ENCODE measurements around the gene LRRC4C. TPM values are rescaled to one million over a fixed set of nuclear protein-coding genes. Genes with fewer than 3 reads are reported as not detected.

LRRC4C gene
- total and polyA plus RNA-seq, 10 of the 15 experiments (the other 5 are each of a cell fraction or from before 2014, with no cell fraction given) = 1.5 TPM; not detected in 9

- SMC1A ChIA-PET (ENCODE audit: uncharacterized antibody, unreplicated experiment) = interaction anchor here (0.6 kb wide), 1 partner anchor 440 kb away, joined by 3 read pairs; no protein-coding TSS in a partner anchor
- no peak overlapping the region for H3K27ac ChIP-seq (ENCODE audit: control insufficient read depth, insufficient read depth)
- no peak for TF ChIP-seq MTA2 (IDR thresholded peaks at IDR 0.05; ENCODE audit: low read depth)
- no peaks in the 10 kb centered on the region for H3K9me3 ChIP-seq (replicated peaks; ENCODE audit: control insufficient read depth, insufficient read depth, low read length)
- no peak overlapping the region for H3K4me2 ChIP-seq (ENCODE audit: control insufficient read depth, insufficient read depth)
- POLR2A ChIA-PET = no interaction called here
- no peak for DNase-seq (ENCODE audit: low read depth, low spot score)
- no peak for ATAC-seq
- H3K27me3 ChIP-seq (replicated peaks in 1 of 2; ENCODE audit: control insufficient read depth in 2 of 2, insufficient read depth in 2 of 2, low read length in 1 of 2) = no peaks in the 10 kb centered on the region
- H3K36me3 ChIP-seq (ENCODE audit: control insufficient read depth in 2 of 2, insufficient read depth in 2 of 2, low read length in 1 of 2) = no peaks in the 10 kb centered on the region
- H2AFZ ChIP-seq (ENCODE audit: control insufficient read depth, low read depth, low read length) = no peak overlapping the region
- FAIRE-seq = no peak
- in situ Hi-C loops (cut with MboI) (no loop called here), intact Hi-C loops (cut with micrococcal nuclease; ENCODE audit: unreplicated experiment) (no loop called here)
- WGBS (ENCODE audit: insufficient coverage, insufficient replicate concordance, low lambda C conversion rate, missing lambda C conversion rate) = 13% methylated on average over 1 of the region's 1 CpG
- RAD21 ChIA-PET (ENCODE audit: unreplicated experiment) = no interaction called here
- no peaks in the 10 kb centered on the region for H4K20me1 ChIP-seq (ENCODE audit: control insufficient read depth, insufficient read depth)
- no TSS peak for BruUV-seq (replicated peaks)
- no peaks in the 10 kb centered on the region for H3K79me2 ChIP-seq (ENCODE audit: control insufficient read depth, insufficient read depth, low read length)
- H3K4me1 ChIP-seq (ENCODE audit: control insufficient read depth, insufficient read depth, low read length) = no peaks in the 10 kb centered on the region
- no peak overlapping the region for H3K9ac ChIP-seq (ENCODE audit: control insufficient read depth, insufficient read depth, low read length)
- CTCF ChIA-PET = no interaction called here
- no peak overlapping the region for H3K4me3 ChIP-seq
Measured at GRCh38 chr11:41508121-41508520, 48.7 kb upstream of the LRRC4C start.

DNA sequence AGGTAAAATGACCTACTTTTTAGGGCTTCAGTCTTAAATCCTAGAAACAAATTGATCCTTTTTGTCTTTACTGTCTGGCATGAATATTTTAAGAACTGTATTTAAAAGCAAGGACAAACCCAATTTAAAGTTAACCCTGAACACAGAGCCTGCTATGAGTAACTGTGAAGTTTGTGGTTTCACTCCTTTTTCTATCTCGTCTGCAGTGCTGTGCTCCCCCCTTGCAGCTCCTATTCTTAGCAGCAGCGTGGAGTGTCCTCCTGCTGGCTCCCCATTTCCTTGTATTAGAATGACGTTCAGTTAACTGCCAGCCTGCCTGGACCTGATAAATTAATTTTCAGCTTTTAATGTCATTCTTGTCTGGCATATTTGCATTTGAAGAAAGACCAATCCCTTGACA lies 40.0 kb upstream of the LRRC4C start:
- FAIRE-seq (no peak), ATAC-seq (no peak), DNase-seq (ENCODE audit: low read depth, low spot score) (no peak)
- H3K4me1 ChIP-seq (ENCODE audit: control insufficient read depth, insufficient read depth, low read length) = no peaks in the 10 kb centered on the region
- WGBS (ENCODE audit: insufficient coverage, insufficient replicate concordance, low lambda C conversion rate, missing lambda C conversion rate) = 3% methylated on average over 3 of the region's 3 CpGs
- no peak overlapping the region for H3K27ac ChIP-seq (ENCODE audit: control insufficient read depth, insufficient read depth)
- no peak overlapping the region for H3K4me3 ChIP-seq
- in situ Hi-C loops (cut with MboI) = loop anchor here (10.0 kb wide), 1 partner anchor 1025 kb away; no protein-coding TSS in a partner anchor
- H4K20me1 ChIP-seq (ENCODE audit: control insufficient read depth, insufficient read depth) = no peaks in the 10 kb centered on the region
- ChIA-PET SMC1A (ENCODE audit: uncharacterized antibody, unreplicated experiment) (no interaction called here), RAD21 (ENCODE audit: unreplicated experiment) (interaction anchor here (1.0 kb wide), 1 partner anchor 113 kb away, joined by 3 read pairs; no protein-coding TSS in a partner anchor), CTCF (interaction anchor here (1.3 kb wide), 1 partner anchor 113 kb away, joined by 3 read pairs; no protein-coding TSS in a partner anchor), POLR2A (no interaction called here)
- no TSS peak for BruUV-seq (replicated peaks)
- no peaks in the 10 kb centered on the region for H3K9me3 ChIP-seq (replicated peaks; ENCODE audit: control insufficient read depth, insufficient read depth, low read length)
- intact Hi-C loops (cut with micrococcal nuclease; ENCODE audit: unreplicated experiment) = no loop called here
- H2AFZ ChIP-seq (ENCODE audit: control insufficient read depth, low read depth, low read length) = no peak overlapping the region
- no peak overlapping the region for H3K4me2 ChIP-seq (ENCODE audit: control insufficient read depth, insufficient read depth)
- H3K27me3 ChIP-seq (replicated peaks in 1 of 2; ENCODE audit: control insufficient read depth in 2 of 2, insufficient read depth in 2 of 2, low read length in 1 of 2) = no peaks in the 10 kb centered on the region
- H3K36me3 ChIP-seq (ENCODE audit: control insufficient read depth in 2 of 2, insufficient read depth in 2 of 2, low read length in 1 of 2) = no peaks in the 10 kb centered on the region
- no peak overlapping the region for H3K9ac ChIP-seq (ENCODE audit: control insufficient read depth, insufficient read depth, low read length)
- H3K79me2 ChIP-seq (ENCODE audit: control insufficient read depth, insufficient read depth, low read length) = no peaks in the 10 kb centered on the region
- TF ChIP-seq IRF4 (IDR thresholded peaks at IDR 0.05; ENCODE audit: low read depth, low read length) = no peak
- TF ChIP-seq GATAD2B (conservative IDR thresholded peaks at IDR 0.05; ENCODE audit: low read depth) = no peak
- TF ChIP-seq DPF2 (IDR thresholded peaks at IDR 0.05) = no peak
- no peak for TF ChIP-seq PAX5 (IDR thresholded peaks at IDR 0.05; ENCODE audit: borderline replicate concordance, low read depth, low read length)
- no peak for TF ChIP-seq NR2C2 (IDR thresholded peaks at IDR 0.05; ENCODE audit: borderline replicate concordance, control insufficient read depth, insufficient read length, low read depth)
- no peak for TF ChIP-seq BHLHE40 (IDR thresholded peaks at IDR 0.05; ENCODE audit: borderline replicate concordance in 1 of 2, low read depth in 2 of 2, low read length in 1 of 2)
- TF ChIP-seq ATF2 (IDR thresholded peaks at IDR 0.05; ENCODE audit: low read length) = no peak
- no peak for TF ChIP-seq IKZF2 (IDR thresholded peaks at IDR 0.05)
- TF ChIP-seq TAF1 (IDR thresholded peaks at IDR 0.05; ENCODE audit: borderline replicate concordance, low read depth, low read length) = no peak
- TF ChIP-seq ESRRA (IDR thresholded peaks at IDR 0.05; ENCODE audit: low read length) = no peak
- no peak for TF ChIP-seq POLR2A (IDR thresholded peaks at IDR 0.05; ENCODE audit: low read depth, low read length)
- TF ChIP-seq, protein P1, sequence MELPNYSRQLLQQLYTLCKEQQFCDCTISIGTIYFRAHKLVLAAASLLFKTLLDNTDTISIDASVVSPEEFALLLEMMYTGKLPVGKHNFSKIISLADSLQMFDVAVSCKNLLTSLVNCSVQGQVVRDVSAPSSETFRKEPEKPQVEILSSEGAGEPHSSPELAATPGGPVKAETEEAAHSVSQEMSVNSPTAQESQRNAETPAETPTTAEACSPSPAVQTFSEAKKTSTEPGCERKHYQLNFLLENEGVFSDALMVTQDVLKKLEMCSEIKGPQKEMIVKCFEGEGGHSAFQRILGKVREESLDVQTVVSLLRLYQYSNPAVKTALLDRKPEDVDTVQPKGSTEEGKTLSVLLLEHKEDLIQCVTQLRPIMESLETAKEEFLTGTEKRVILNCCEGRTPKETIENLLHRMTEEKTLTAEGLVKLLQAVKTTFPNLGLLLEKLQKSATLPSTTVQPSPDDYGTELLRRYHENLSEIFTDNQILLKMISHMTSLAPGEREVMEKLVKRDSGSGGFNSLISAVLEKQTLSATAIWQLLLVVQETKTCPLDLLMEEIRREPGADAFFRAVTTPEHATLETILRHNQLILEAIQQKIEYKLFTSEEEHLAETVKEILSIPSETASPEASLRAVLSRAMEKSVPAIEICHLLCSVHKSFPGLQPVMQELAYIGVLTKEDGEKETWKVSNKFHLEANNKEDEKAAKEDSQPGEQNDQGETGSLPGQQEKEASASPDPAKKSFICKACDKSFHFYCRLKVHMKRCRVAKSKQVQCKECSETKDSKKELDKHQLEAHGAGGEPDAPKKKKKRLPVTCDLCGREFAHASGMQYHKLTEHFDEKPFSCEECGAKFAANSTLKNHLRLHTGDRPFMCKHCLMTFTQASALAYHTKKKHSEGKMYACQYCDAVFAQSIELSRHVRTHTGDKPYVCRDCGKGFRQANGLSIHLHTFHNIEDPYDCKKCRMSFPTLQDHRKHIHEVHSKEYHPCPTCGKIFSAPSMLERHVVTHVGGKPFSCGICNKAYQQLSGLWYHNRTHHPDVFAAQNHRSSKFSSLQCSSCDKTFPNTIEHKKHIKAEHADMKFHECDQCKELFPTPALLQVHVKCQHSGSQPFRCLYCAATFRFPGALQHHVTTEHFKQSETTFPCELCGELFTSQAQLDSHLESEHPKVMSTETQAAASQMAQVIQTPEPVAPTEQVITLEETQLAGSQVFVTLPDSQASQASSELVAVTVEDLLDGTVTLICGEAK (IDR thresholded peaks at IDR 0.05; ENCODE audit: borderline replicate concordance) = no peak
